Gastroesophageal sphincter (tissue), 3 donors: Measurements from ENCODE around the gene EEF1E1.

ENCODE experiments used
- CTCF ChIP-seq, 4 experiments: fragments of 200-600 bp in 2 of 4; fragments of 450-650 bp in 2 of 4; sonication (generic) in 1 of 4; IDR thresholded peaks; one replicate each; pipeline ENCODE4 v1.5.1; 2017 to 2019; ENCODE audit warnings: antibody characterized with exemption in 4 of 4, mild to moderate bottlenecking in 2 of 4, moderate library complexity in 2 of 4
- POLR2A ChIP-seq, 2 donors: fragments of 450-650 bp; IDR thresholded peaks; one replicate each; pipeline ENCODE4 v1.6.1; 2017; ENCODE audit warnings: antibody characterized with exemption in 2 of 2, mild to moderate bottlenecking in 2 of 2, moderate library complexity in 1 of 2

GRCh38 chr6:8123236-8123635, 20.9 kb upstream of the EEF1E1 start:
- TF ChIP-seq CTCF (IDR thresholded peaks at IDR 0.05) (no peak), POLR2A (IDR thresholded peaks at IDR 0.05) (no peak)
